GM21786 (cell line): ENCODE measurements around the gene RPS19BP1.
"Not testable (repeated sequence)": the region's sequence is repeated elsewhere in the genome, so short reads cannot be mapped to it uniquely, and the experiment has no call there.

Experiments
- ATAC-seq: cut with Tn5 transposase; IDR thresholded peaks from one replicate; pipeline ENCODE4 v1.9.1; 2021; ENCODE audit not compliant: unreplicated experiment

The RPS19BP1 gene

DNA sequence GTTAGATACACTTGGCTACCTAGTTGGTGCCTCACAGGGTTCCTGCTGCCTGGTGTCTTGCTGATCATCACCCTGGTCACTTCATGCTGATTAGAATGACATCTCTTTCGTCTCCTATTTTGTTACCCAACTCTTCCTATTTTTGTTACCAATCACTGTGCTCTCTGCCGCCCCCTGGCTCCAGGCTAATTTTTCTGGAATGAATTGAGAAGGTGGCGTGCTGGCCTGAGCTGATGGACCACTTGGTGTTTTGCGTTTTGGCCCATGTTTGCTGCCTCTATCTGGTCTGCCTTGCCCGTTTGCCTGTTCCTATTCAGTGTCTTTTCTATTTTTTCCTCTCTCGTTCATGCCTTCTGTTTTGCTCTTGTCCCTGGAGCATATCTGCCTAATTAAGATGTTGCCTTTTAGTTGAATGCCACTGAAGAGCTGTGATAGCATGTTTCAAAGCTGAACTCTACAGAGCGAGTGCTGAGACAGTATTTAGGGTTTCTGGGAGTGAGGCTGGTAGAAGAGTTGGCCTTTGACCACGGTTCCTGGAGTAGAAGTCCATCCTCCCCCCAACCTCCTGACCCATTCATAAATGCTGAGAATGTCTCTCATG lies 18.1 kb downstream of the RPS19BP1 start:
- ATAC-seq: no peak

DNA sequence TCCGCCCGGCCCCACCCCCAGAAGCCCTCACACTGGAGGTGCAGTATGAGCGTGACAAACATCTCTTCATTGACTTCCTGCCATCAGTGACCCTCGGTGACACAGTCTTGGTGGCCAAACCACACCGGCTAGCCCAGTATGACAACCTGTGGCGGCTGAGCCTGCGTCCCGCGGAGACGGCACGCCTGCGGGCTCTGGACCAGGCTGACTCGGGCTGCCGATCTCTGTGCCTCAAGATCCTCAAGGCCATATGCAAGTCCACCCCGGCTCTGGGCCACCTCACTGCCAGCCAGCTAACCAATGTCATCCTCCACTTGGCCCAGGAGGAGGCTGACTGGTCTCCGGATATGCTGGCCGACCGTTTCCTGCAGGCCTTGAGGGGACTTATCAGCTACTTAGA lies 18.8 kb downstream of the RPS19BP1 start:
- no peak for ATAC-seq

DNA sequence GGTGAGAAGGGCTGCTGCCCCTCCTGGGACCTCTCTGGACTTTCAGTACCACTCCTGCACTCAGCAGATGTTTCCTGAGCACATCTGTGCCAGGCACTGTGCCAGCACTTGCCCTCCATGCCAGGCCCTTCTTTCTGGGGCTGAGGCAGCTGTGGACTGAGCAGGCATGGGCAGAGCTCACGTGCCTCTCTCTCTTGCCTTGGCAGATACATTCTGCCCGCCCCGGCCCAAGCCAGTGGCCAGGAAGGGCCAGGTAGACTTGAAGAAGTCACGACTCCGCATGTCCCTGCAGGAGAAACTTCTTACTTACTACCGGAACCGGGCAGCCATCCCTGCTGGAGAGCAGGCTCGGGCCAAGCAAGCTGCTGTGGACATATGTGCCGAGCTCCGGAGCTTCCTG lies 20.5 kb downstream of the RPS19BP1 start:
- no peak for ATAC-seq

- no peak for ATAC-seq
Observed at GRCh38 chr22:39511226-39511625, 21.3 kb downstream of the RPS19BP1 start.

DNA sequence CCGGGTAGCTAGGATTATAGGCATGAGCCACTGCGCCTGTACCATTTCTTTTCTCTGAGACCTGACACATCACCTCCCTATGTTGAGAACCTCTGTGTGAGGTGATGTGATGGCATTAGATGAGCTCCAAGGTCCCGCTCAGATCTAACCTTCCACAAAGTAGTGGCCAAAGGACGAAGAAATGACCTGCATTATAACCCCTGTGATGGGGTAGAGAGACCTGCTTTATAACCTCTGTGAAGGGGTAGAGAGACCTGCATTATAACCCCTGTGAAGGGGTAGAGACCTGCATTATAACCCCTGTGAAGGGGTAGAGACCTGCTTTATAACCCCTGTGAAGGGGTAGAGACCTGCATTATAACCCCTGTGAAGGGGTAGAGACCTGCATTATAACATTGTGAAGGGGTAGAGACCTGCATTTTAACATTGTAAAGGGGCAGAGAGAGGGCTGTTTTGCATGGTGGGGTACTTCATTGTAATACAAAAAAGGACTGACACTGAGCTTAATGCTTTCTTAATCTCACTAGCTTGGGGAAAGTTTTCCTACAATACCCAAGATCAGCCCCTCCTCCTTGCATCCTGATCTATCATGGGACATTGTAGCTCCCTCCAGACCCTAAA lies 21.9 kb downstream of the RPS19BP1 start:
- ATAC-seq: no peak

GRCh38 chr22:39508393-39508792 lies 24.2 kb downstream of the RPS19BP1 start:
- no peak for ATAC-seq

GRCh38 chr22:39507021-39507420 lies 25.5 kb downstream of the RPS19BP1 start:
- ATAC-seq: not testable (repeated sequence)

GRCh38 chr22:39504071-39504470 lies 28.5 kb downstream of the RPS19BP1 start:
- no peak for ATAC-seq

DNA sequence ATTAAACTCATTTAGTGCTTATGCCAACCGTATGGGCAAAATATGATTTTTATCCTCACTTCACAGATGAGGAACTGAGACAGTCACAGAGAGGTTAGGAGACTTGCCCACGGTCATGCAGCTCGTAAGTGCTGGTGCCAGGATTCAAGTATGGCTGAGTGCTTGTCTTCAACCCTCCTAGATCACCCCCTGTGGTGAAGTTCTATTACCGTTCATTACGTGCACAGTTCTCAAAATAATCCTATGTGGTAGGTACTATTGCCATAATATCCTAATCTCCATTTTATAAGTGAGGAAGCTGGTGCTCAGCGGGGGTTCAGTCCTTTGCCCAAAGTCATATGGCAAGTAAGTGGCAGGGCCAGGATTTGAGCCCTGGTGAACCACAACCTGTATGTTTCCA lies 28.9 kb downstream of the RPS19BP1 start:
- no peak for ATAC-seq

DNA sequence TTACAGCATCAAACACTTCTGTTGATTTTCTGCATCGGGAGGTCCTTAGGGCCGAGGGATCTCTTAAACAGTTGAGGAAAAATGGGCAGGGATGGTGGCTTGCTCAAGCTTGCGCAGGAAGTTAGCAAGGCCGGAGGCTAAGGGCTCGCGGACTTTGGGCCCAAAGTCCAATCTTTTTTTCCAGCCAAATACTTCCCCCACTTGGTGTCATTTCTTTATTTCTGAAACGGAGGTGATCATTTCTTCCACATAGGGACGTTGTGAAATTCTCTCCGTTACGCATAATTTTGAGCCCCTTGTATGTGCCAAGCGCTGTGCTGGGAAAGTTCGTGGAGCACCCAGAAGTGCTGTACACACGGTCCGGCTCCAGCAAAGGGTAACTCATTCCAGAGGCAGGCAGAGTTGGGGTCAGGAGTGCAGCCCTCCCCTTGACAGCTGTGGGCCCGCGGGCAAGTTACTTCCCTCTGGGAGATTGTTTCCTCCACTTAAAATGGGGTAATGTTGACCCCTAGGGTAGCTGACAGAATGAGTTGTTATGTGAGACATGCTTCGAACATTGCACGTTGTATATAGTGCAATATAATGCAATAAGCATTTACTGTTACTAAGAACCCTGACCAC lies 29.6 kb downstream of the RPS19BP1 start:
- ATAC-seq: no peak

DNA sequence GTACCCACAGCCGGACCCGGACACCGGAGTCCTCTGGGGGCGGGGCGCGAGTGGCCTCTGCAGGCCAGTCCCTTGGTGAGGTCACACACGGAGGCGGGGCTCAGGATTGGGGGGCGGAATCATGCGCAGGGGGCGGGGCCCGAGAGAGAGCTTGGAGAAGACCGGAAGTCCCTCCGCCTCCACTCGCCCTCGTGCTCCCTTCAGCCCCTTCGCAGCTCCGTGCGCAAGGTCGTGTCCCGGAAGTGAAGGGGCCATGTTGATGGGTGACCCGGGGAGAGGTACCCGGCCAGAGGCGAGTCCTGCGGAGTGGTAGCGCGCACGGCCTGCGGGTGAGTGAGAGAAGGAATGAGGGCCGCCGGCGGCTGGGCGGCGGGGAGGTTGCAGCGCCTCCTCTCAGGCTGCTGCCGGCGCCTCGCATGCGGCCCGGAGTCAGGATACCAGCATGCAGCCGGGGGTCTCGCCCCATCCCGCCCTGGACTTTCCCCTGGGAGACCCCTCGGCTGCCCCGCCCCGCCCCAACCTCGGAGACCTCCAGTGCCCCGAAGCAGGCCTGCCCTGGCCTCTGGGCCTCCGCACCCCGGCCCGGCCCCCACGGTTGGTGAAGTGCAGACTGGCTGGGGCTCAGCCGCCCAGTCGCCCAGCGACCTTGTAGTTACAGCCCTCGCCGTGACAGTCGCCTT lies 30.3 kb downstream of the RPS19BP1 start, which contains the start of gene MIEF1:
Gene MIEF1, plus strand, starts transcription at position 182 of the 680 bp plus-strand sequence. CDS start 9,005 bp downstream, outside the sequence.
- peak; percentile 89 for ATAC-seq

- no peak for ATAC-seq
Observed at GRCh38 chr22:39501644-39502108, 30.9 kb downstream of the RPS19BP1 start.

DNA sequence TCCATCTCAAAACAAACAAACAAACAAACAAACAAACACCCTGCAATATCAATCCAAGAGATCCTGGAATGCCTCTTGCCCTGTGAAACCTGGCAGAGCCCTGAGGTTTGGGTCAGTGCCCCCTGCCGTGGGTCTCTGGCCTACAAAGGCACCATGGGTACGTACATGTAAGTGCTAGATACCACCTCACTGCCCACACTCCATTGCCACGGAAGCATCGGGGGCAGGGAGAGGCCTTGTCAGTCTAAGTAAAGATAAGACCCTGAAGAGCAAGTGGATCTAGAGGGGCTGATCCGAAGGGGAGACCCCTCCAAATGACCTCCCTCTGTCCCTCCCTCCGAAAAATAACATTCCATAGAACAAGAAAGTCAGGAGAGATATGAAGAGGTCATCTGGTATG lies 32.4 kb downstream of the RPS19BP1 start:
- ATAC-seq: no peak

- ATAC-seq: no peak
Observed at GRCh38 chr22:39498802-39499201, 33.7 kb downstream of the RPS19BP1 start.

DNA sequence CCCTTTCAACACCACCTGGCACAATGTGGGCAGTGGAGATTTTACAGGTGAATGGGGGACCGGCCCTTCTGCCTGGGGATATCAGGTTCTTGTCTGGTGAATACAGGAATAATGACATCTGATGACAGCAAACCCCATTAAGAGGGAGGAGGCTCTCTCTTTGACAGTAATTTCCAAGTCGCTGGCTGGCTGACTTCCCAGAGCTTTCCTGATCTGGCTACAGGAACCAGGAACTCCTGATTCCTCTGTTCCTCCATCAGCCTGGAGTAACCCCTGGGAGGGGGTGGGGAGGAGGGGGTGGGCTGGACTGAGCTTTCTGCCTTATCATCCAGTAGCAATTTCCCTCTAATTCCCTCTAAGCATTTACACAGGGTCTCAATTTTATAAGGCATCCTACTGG lies 34.2 kb downstream of the RPS19BP1 start:
- no peak for ATAC-seq

- no peak for ATAC-seq
Observed at GRCh38 chr22:39497429-39497828, 35.1 kb downstream of the RPS19BP1 start.

GRCh38 chr22:39496131-39496838 lies 36.3 kb downstream of the RPS19BP1 start:
- no peak for ATAC-seq

DNA sequence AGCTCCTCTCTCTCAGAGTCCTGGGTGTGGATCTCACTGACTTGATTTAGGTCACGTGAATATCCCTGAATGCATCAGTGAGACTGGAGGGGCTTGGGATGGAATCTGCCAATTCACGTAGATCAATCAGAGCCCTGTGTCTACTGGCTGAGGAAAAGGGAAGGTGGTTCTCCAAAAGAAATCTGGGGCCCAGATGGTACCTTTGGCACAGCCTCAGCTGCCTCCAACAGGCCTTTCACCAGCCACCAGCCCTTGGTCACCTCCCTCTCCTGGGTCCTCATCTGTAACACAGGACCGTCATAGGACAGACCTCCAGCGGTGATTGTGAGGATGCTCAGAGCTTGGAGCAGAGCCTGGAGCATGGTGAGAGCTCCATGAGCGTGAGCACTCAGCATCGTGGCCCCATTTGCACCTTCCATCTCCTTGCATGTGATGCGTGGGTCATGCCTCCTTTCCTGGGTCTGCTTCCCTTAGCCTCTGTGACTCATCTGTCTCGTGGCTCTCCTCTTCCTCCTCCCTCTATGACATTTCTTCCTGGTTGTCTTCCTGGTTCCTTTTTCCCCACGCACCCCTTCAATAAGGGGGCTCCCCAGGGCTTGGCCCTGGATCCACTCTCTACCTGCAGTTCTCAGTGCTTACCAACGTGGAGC lies 38.0 kb downstream of the RPS19BP1 start:
- ATAC-seq: no peak

DNA sequence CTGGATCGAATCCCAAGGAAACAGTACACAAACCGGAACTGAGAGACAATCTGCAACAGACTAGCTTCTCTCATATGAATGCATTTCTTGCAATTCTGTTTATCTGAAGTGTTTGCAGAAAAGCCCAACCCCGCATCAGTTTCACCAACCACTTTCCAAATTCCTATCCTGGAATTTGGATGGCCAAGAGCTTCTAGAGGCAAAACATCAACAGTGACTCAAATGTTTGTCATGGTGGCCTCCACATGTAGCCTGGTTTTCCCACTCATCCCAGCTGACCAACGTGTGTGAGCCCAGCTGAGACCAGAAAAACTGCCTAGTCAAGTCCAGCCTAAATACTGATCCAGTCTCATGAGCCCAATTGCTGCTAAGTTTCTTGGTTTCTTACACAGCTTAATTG lies 38.8 kb downstream of the RPS19BP1 start:
- no peak for ATAC-seq

DNA sequence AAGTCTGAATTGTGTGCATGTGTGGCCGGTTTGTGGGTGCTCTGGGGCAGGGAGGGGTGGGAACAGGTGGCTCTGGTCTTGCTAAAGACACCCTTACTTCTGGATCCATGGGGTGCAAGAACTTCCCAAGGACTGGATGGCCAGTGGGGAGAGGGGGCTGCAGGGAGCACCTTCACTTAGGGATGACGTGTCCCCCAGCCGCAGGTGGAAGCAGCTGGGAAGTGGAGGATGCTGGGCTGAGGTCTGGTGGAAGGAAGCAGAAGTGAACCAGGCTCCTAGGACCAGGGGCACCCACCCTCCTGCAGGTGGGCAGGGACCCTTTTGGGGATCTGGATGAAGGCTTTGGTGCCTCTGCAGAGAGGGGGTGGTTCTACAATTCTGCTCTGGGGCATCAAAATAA lies 40.4 kb downstream of the RPS19BP1 start:
- no peak for ATAC-seq

GRCh38 chr22:39491696-39492095 lies 40.9 kb downstream of the RPS19BP1 start:
- no peak for ATAC-seq
